ENCODE measurements around the gene GPR137.
"Not testable (repeated sequence)": the region's sequence is repeated elsewhere in the genome, so short reads cannot be mapped to it uniquely, and the experiment has no call there.

GPR137 gene

GRCh38 chr11:64304316-64305072 lies 18.8 kb downstream of the GPR137 start:
- peak; percentile 90 for DNase-seq (ENCODE audit: low read depth, low spot score)

- peak; percentile 90 for DNase-seq (ENCODE audit: low read depth, low spot score)
Observed at GRCh38 chr11:64305075-64305690, 19.5 kb downstream of the GPR137 start, which contains the start of gene ESRRA. TSS of gene ESRRA (plus strand) at chr11:64305524. CDS start at chr11:64307180, 1,656 bp downstream.

GRCh38 chr11:64305691-64306562 lies 20.3 kb downstream of the GPR137 start:
- no peak for DNase-seq (ENCODE audit: low read depth, low spot score)

GRCh38 chr11:64306563-64306875 lies 20.9 kb downstream of the GPR137 start:
- no peak for DNase-seq (ENCODE audit: low read depth, low spot score)

GRCh38 chr11:64306876-64307622 lies 21.4 kb downstream of the GPR137 start:
- no peak for DNase-seq (ENCODE audit: low read depth, low spot score)

GRCh38 chr11:64307795-64308194 lies 22.1 kb downstream of the GPR137 start:
- DNase-seq (ENCODE audit: low read depth, low spot score) = not testable (repeated sequence)

GRCh38 chr11:64312947-64313346 lies 27.3 kb downstream of the GPR137 start:
- no peak for DNase-seq (ENCODE audit: low read depth, low spot score)

- no peak for DNase-seq (ENCODE audit: low read depth, low spot score)
Observed at GRCh38 chr11:64313491-64314145, 28.0 kb downstream of the GPR137 start.

GRCh38 chr11:64314146-64314804 lies 28.6 kb downstream of the GPR137 start:
- no peak for DNase-seq (ENCODE audit: low read depth, low spot score)

- DNase-seq (ENCODE audit: low read depth, low spot score) = no peak
Observed at GRCh38 chr11:64314805-64315561, 29.3 kb downstream of the GPR137 start.

- DNase-seq (ENCODE audit: low read depth, low spot score) = not testable (repeated sequence)
Observed at GRCh38 chr11:64315667-64316526, 30.2 kb downstream of the GPR137 start.

- DNase-seq (ENCODE audit: low read depth, low spot score) = no peak
Observed at GRCh38 chr11:64316672-64317324, 31.1 kb downstream of the GPR137 start.

- DNase-seq (ENCODE audit: low read depth, low spot score) = peak; percentile 99
Observed at GRCh38 chr11:64317325-64317960, 31.8 kb downstream of the GPR137 start, which contains the start of gene TRMT112. TSS of gene TRMT112 (minus strand) at chr11:64317559. CDS start at chr11:64317526, 33 bp downstream.

GRCh38 chr11:64317961-64318765 lies 32.5 kb downstream of the GPR137 start, which contains the start of gene PRDX5:
TSS of gene PRDX5 (plus strand) at chr11:64318121. CDS start at chr11:64318216, 95 bp downstream.
- peak; percentile 75 for DNase-seq (ENCODE audit: low read depth, low spot score)

- no peak for DNase-seq (ENCODE audit: low read depth, low spot score)
Observed at GRCh38 chr11:64318766-64319761, 33.4 kb downstream of the GPR137 start.

All from iPS DF 19.7 (cell line).